Fibroblast of gingiva (primary cell): ENCODE measurements around the gene SKP1.
"Not testable (repeated sequence)": the region's sequence is repeated elsewhere in the genome, so short reads cannot be mapped to it uniquely, and the experiment has no call there.

Experiments used
- DNase-seq: peaks from one replicate; pipeline ENCODE4 v3.0.0-alpha.2; 2011; ENCODE audit warnings: low read depth

SKP1 gene

GRCh38 chr5:134177369-134178095 is 782 bp upstream of the SKP1 start:
- no peak for DNase-seq

GRCh38 chr5:134175921-134176510 is 734 bp downstream of the SKP1 start:
- DNase-seq: no peak

GRCh38 chr5:134174841-134175839 is 1.6 kb downstream of the SKP1 start:
- peak; percentile 65 for DNase-seq

- no peak for DNase-seq
Measured at GRCh38 chr5:134171972-134172371, 4.8 kb downstream of the SKP1 start.

- DNase-seq: no peak
Measured at GRCh38 chr5:134162592-134162991, 14.2 kb downstream of the SKP1 start.

- no peak for DNase-seq
Measured at GRCh38 chr5:134161513-134162395, 15.0 kb downstream of the SKP1 start.

- no peak for DNase-seq
Measured at GRCh38 chr5:134153657-134154056, 23.1 kb downstream of the SKP1 start.

- no peak for DNase-seq
Measured at GRCh38 chr5:134153241-134153640, 23.5 kb downstream of the SKP1 start.

- not testable (repeated sequence) for DNase-seq
Measured at GRCh38 chr5:134152173-134152832, 24.4 kb downstream of the SKP1 start.

- no peak for DNase-seq
Measured at GRCh38 chr5:134151723-134152122, 25.0 kb downstream of the SKP1 start.

- DNase-seq: no peak
Measured at GRCh38 chr5:134149571-134150303, 27.0 kb downstream of the SKP1 start.

- no peak for DNase-seq
Measured at GRCh38 chr5:134148986-134149539, 27.7 kb downstream of the SKP1 start.

- no peak for DNase-seq
Measured at GRCh38 chr5:134148316-134148715, 28.4 kb downstream of the SKP1 start.

GRCh38 chr5:134146651-134147518 is 29.9 kb downstream of the SKP1 start:
- no peak for DNase-seq

- DNase-seq: peak; percentile 56
Measured at GRCh38 chr5:134145779-134146581, 30.8 kb downstream of the SKP1 start.

- no peak for DNase-seq
Measured at GRCh38 chr5:134145041-134145757, 31.6 kb downstream of the SKP1 start.
